HG02678 (cell line): Measurements from ENCODE around the gene LZIC.
"Not testable (repeated sequence)": the region's sequence is repeated elsewhere in the genome, so short reads cannot be mapped to it uniquely, and the experiment has no call there.

Experiments
- ATAC-seq: cut with Tn5 transposase; IDR thresholded peaks from one replicate; pipeline ENCODE4 v1.9.1; 2021; ENCODE audit warnings: mild to moderate bottlenecking, moderate library complexity; ENCODE audit not compliant: unreplicated experiment

Gene LZIC

DNA sequence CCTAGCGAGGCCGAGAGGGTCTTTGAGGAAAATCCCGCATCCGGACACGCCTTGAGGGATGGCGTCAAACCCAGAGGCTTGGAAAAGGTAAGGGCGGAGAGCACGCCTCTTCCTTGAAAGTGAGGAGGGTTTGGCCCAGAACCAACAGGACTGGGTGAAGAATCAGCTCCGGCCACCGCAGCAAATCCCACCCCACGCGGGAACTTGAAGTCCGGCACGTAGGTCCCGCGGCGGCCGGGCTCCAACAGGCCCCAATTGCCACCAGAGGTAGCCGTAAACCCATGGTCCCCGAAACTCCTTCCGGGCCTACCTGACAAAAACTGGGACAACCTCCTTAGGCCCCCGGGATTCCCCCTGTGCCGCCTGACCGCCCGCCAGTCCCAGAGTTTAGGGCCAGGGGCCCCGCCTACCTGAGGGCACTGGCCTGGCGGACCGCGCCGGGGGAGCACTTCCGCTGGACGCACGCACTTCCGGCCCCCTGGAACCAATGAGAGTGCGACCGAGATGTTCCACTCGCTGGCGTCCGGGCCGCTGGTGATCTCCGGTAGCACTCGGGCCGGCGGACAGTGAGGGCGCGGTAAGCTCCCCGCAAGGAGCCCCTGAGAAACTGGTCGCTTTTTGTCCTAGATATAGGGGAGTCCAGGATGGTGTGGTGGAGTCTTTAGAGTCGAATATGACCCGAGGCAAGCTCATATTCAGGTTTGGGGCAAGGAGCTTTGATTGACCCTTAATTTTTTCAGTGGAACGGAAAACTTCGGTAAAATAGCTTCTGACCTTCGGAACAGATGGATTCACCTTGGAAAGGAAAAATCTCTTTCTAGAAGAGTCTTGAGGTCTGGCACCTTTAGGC is at the start of gene LZIC, which contains the start of gene NMNAT1:
TSS of gene LZIC (minus strand) at position 453 of the 850 bp plus-strand sequence. CDS start 6,772 bp downstream, outside the sequence.
TSS of gene NMNAT1 (plus strand) at position 537 of the 850 bp plus-strand sequence. CDS start 28,599 bp downstream, outside the sequence.
- peak; percentile 95 for ATAC-seq

DNA sequence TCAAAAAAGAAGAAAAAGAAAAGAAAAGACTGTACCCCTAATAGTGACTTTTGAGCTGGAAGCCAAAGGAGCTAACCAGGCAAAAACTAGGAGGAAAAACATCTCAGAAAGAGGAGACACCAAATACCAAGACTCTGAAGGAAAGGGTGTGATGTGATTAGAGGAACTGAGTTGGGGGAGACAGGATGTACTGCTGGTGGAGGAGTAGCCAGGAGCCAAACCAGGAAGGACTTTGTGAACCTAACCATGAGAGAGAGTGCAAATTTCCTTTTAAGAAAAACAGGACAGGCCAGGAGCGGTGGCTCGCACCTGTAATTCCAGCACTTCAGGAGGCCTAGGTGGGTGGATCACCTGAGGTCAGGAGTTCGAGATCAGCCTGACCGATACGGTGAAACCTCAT is 49.7 kb upstream of the LZIC start:
- ATAC-seq: no peak

DNA sequence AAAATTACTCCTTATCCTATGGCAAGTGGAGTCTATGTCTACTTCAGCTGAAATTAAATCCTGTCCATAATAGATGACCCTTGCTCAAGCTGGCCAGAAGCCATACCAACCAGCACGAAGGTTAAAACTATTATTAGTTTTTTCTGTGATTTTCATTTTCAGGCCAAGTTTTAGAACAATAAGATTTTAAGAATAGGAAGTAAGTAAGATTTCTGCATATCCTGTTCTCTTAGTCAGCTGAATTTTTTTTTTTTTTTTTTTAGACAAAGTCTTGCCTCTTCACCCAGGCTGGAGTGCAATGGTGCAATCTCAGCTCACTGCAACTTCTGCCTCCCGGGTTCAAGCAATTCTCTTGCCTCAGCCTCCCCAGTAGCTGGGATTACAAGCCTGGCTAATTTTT is 47.8 kb upstream of the LZIC start:
- ATAC-seq: no peak

DNA sequence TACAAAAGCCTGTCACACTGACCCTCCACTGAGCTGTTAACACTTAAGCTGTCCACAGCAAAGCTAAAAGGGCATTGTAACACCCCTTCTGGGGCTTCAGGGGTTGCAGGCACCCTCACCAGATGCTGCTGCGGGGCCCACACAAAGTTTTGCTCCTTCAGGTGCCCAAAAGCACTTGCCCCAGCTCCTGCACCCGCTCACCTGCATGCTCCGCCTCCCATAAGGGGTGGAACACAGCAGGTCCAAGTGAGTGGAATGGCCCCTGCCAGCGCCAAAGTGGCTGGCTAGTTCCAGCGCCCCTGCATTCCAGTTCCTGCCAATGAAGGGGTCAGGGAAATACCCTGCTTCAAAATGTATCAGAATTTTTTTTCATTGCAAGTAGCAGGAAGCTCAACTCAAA is 46.6 kb upstream of the LZIC start:
- ATAC-seq: no peak

DNA sequence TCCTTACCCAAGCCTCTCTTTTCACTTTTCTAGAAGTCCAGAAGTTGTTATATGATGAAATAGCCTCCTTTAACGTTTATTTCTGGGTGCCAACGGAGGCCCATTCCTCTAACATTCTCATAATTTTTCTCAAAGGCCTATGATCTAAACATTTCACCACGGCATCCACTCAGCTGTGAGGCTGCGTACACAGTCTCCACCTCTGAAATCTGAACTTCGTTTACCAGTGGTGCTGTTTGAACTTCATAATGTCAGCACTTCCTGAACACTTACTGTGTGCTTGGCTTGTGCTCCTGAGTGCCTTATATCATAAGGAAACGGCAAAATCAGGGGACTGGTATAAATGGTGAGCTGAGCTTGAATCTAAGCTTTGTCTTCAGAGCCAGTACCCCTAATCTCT is 41.8 kb upstream of the LZIC start:
- no peak for ATAC-seq

DNA sequence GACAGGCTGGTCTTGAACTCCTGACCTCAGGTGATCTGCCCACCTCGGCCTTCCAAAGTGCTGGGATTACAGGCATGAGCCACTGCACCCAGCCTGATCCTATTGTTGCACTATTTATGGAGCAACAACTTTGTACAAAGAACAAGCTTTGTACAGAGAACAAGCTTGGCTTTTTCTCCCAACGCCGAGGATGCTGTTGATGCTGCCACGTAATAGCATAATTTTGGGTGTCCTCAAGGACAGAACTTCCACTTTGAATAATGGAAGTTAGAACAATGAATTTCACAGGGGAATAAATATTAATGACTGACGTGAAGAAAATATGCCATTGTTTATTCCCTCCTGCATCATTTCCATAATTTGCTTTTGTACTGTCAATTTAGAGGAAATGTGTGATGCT is 41.1 kb upstream of the LZIC start:
- ATAC-seq: no peak

GRCh38 chr1:9960706-9961562 is 17.7 kb upstream of the LZIC start:
- ATAC-seq: no peak

DNA sequence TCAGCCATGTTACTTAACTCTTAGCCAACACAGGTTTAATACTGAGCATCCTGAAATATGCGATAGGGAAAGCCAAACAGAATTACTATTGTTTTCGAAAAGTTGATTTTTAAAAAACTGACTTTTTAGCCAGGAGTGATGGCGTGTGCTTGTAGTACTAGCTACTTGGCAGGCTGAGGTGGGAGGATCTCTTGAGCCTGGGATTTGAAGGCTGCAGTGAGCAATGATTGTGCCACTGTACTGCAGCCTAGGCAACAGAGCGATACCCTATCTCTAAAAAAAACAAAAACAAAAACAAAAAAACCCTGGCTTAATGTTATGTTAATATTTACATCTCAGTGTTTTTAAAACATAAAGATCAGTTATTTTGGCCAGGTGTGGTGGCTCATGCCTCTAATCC is 16.8 kb upstream of the LZIC start:
- ATAC-seq: no peak

GRCh38 chr1:9957726-9958125 is 14.5 kb upstream of the LZIC start:
- ATAC-seq: no peak

GRCh38 chr1:9946315-9946714 is 3.1 kb upstream of the LZIC start:
- ATAC-seq: no peak

GRCh38 chr1:9942399-9942938 is 722 bp downstream of the LZIC start:
- ATAC-seq: no peak

- no peak for ATAC-seq
Observed at GRCh38 chr1:9929431-9930385, 13.5 kb downstream of the LZIC start.

DNA sequence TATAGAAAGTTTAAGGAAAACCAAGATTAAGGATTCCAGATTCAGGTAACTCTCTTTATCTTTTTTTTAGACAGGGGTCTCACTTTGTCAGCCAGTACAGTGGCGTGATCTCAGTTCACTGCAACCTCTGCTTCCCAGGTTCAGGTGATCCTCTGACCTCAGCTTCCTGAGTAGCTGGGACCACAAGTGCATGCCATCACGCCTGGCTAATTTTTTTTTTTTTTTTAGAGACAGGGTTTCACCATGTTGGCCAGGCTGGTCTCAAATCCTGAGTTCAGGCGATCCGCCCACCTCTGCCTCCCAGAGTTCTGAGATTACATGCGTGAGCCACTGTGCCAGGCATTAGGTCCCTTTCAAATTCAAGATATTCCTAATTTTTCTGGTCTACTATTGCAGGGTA is 15.9 kb downstream of the LZIC start:
- no peak for ATAC-seq

GRCh38 chr1:9922342-9922741 is 20.8 kb downstream of the LZIC start:
- ATAC-seq: no peak

GRCh38 chr1:9920606-9921005 is 22.6 kb downstream of the LZIC start:
- ATAC-seq: no peak

DNA sequence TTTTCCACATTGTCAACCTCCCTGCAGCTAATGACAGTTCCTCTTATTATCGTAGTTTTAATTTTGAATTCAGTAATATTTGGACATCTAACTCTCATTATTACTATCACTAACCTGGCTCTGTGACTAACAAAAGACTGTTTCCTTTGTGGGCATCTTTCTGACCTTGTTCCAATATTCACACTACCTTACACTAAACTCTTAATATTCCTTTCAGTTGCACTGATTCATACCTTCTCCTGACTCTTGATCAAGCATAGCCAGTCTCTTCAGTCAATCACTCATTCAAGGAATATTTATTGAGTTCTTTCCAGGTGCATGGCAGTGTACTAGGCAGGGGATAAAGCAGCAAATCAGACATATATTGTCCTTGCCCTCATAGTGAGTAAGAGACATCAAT is 25.3 kb downstream of the LZIC start:
- ATAC-seq: no peak

DNA sequence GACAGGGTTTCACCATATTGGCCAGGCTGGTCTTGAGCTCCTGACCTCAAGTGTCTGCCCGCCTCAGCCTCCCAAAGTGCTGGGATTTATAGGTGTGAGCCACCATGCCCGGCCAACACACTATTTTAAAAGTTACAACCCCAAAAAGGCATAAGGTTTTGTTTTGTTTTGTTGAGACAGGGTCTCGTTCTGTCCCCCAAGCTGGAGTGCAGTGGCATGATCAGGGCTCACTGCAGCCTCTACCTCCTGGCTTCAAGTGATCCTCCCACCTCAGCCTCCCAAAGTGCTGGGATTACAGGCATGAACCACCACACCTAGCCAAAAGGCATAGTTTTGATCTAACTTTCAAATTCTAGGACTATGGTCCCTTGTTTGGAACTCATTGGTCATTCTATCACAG is 25.7 kb downstream of the LZIC start:
- ATAC-seq: not testable (repeated sequence)

DNA sequence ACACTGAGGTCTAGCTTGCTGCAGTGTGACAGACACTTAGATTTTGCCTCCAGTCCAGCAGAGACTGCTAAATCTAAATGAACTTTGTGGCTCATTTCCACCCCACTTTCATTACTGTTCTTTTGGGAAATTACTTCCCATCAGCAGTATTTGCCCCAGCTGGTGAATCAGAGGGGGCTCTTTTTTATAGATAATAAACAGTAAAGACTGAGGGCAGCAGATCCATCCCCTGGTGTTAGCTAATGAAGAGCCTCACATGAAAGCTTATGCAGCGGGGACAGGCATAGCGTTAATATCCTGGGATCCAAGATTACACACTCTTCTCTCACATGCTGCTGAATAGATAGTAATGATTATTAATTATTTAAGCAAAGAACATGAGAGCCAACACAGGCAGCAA is 26.7 kb downstream of the LZIC start:
- no peak for ATAC-seq

- no peak for ATAC-seq
Observed at GRCh38 chr1:9914610-9914937, 28.6 kb downstream of the LZIC start.

DNA sequence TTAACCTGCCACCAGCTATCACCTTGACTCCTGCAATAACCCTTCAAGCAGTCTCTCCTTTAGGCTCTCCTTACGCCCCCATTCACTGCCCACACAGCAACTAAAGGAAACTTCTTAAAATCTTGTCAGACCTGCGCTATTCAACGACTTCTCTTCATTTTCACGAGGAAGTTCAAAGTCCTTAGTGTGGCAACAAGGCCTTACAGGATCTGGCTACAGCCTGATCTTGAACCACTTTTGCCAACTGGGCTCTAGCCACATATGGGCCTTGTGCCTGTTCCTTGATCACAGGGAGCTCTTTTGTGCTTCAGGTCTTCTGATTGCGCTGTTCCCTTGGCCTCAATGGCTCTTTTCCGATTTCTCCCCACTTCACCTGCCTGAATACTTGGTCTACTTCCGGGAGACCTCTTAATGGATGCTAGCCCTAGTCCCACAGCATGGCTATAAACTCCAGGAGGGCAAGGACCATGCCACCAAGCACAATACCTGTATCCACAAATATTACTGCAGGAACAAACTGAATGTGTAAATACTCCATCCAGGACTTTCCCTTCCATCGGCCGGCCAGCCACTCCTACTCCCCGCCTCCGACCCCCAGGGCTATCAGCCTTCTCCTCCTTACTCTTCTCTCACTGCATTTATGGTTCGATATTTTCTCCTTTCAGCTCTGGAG is 30.8 kb downstream of the LZIC start:
- no peak for ATAC-seq
